H1 (cell line): Measurements from ENCODE around the gene NLK.

Experiments
- MAFK ChIP-seq: IDR thresholded peaks from 2 replicates; pipeline ENCODE4 v1.6.1; 2012; ENCODE audit warnings: low read depth, mild to moderate bottlenecking, improper control_type of control experiment, low read length
- TF ChIP-seq, protein P1 (sequence below), 3 experiments: IDR thresholded peaks; 1 replicate in 2 of 3; 2 replicates in 1 of 3; pipeline versions ENCODE4 v1.5.1 to v1.6.1; 2011; ENCODE audit warnings: low read length in 3 of 3, mild to moderate bottlenecking in 3 of 3, inconsistent platforms in 2 of 3, low read depth in 1 of 3, moderate library complexity in 1 of 3; ENCODE audit not compliant: insufficient read depth in 1 of 3; ENCODE audit errors: control extremely low read depth in 1 of 3

DNA sequence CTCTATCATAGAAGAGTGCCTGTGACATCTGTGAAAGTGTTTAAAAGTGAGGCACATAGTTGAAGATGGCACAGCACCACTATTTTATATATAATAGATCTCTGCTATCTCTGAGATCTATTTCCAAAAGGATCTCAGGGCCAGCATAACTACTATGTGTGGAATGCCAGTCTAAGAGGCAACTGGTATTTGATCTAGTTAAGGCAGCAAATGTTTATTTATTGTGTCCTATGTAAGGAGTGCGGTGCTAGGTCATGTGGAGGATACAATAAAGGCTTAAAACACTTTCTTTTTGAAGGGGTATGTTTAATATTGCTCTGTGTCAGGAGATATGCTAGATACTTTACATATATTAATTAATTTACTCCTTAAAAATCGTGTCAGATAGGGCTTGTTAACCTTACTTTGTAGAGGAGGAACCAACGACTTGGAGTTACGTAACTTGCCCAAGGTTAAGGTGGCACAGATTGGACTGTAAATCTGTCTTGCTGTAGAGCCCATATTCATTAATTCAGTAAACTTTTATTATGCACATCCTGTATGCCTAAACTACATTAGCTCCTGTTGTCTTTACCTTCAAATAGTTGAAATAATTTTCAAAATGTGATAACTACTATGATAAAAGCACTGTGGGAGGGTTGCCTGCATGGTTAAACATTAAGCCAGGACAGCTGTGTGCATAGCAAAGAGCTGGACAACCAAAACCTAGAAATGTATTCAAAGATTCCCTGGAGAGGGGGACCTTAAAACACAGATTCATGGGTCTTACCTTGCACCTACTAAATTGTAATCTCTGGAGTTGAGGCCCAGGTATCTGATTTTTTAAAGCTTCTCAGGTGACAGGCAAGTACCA lies 83.3 kb downstream of the NLK start:
- TF ChIP-seq, protein P1, sequence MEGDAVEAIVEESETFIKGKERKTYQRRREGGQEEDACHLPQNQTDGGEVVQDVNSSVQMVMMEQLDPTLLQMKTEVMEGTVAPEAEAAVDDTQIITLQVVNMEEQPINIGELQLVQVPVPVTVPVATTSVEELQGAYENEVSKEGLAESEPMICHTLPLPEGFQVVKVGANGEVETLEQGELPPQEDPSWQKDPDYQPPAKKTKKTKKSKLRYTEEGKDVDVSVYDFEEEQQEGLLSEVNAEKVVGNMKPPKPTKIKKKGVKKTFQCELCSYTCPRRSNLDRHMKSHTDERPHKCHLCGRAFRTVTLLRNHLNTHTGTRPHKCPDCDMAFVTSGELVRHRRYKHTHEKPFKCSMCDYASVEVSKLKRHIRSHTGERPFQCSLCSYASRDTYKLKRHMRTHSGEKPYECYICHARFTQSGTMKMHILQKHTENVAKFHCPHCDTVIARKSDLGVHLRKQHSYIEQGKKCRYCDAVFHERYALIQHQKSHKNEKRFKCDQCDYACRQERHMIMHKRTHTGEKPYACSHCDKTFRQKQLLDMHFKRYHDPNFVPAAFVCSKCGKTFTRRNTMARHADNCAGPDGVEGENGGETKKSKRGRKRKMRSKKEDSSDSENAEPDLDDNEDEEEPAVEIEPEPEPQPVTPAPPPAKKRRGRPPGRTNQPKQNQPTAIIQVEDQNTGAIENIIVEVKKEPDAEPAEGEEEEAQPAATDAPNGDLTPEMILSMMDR (IDR thresholded peaks at IDR 0.05; ENCODE audit: control extremely low read depth in 1 of 3, insufficient read depth in 1 of 3, low read depth in 1 of 3, low read length in 3 of 3), result no peak
- TF ChIP-seq MAFK, result no peak
